PC-3 (cell line): Measurements from ENCODE around the gene KCNH4.

ENCODE experiments used
- CTCF ChIP-seq: fragments of 300-600 bp; sonication (generic); conservative IDR thresholded peaks from 2 replicates; pipeline ENCODE4 v1.5.1; 2017; ENCODE audit warnings: antibody characterized with exemption, low read depth, mild to moderate bottlenecking, low read length
- EZH2 ChIP-seq: fragments of 300-600 bp; sonication (generic); IDR thresholded peaks from one replicate; pipeline ENCODE4 v1.6.1; 2017; ENCODE audit warnings: antibody characterized with exemption, mild to moderate bottlenecking, low read length; ENCODE audit not compliant: unreplicated experiment
- EZH2phosphoT487 ChIP-seq: fragments of 300-600 bp; sonication (generic); IDR thresholded peaks from 2 replicates; pipeline ENCODE4 v1.6.1; 2018; ENCODE audit warnings: mild to moderate bottlenecking, antibody characterized with exemption, low read length, borderline replicate concordance

GRCh38 chr17:42125565-42125964 lies 55.4 kb downstream of the KCNH4 start:
- no peak for TF ChIP-seq CTCF
- no peak for TF ChIP-seq EZH2phosphoT487
- no peak for TF ChIP-seq EZH2
